Activated CD4-positive, alpha-beta T cell treated with anti-CD3 and anti-CD28 coated beads, Interleukin-2, amount 50 U/mL, for 1 hour (primary cell): ENCODE results near the gene CLCN7.

ENCODE experiments used
- DNase-seq: peaks from one replicate; pipeline ENCODE4 v3.0.0-alpha.2; 2020

Gene CLCN7, protein sequence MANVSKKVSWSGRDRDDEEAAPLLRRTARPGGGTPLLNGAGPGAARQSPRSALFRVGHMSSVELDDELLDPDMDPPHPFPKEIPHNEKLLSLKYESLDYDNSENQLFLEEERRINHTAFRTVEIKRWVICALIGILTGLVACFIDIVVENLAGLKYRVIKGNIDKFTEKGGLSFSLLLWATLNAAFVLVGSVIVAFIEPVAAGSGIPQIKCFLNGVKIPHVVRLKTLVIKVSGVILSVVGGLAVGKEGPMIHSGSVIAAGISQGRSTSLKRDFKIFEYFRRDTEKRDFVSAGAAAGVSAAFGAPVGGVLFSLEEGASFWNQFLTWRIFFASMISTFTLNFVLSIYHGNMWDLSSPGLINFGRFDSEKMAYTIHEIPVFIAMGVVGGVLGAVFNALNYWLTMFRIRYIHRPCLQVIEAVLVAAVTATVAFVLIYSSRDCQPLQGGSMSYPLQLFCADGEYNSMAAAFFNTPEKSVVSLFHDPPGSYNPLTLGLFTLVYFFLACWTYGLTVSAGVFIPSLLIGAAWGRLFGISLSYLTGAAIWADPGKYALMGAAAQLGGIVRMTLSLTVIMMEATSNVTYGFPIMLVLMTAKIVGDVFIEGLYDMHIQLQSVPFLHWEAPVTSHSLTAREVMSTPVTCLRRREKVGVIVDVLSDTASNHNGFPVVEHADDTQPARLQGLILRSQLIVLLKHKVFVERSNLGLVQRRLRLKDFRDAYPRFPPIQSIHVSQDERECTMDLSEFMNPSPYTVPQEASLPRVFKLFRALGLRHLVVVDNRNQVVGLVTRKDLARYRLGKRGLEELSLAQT

GRCh38 chr16:1474796-1475551 is at the start of gene CLCN7:
TSS of gene CLCN7 (minus strand) at chr16:1475028. CDS start at chr16:1474974, 54 bp downstream.
- DNase-seq: peak; percentile 80

- DNase-seq: no peak
Measured at GRCh38 chr16:1524366-1524765, 49.5 kb upstream of the CLCN7 start.

GRCh38 chr16:1523581-1524245 is 48.9 kb upstream of the CLCN7 start:
- DNase-seq: no peak

DNA sequence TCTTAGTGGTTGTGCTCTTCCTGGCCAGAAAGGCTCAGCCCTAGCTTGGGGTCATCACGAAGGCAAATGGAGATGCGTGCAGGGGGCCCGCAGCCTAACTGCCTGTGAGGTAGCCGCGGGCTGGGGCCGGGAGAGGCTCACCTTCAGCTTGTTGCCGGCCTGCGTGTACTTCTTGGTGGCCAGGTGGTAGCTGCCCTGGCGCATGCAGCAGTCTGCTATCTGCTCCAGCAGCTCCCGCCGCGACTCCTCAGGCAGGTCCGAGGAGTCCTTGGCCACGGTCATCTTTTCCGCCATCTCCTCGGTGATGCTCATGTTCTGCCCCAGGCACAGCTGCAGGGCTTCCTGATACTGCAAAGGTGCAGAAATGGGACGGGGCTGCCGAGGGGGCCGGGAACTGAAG is 45.6 kb upstream of the CLCN7 start:
- DNase-seq: no peak

GRCh38 chr16:1519831-1520230 is 45.0 kb upstream of the CLCN7 start:
- no peak for DNase-seq

- DNase-seq: no peak
Measured at GRCh38 chr16:1518626-1519135, 43.9 kb upstream of the CLCN7 start.

DNA sequence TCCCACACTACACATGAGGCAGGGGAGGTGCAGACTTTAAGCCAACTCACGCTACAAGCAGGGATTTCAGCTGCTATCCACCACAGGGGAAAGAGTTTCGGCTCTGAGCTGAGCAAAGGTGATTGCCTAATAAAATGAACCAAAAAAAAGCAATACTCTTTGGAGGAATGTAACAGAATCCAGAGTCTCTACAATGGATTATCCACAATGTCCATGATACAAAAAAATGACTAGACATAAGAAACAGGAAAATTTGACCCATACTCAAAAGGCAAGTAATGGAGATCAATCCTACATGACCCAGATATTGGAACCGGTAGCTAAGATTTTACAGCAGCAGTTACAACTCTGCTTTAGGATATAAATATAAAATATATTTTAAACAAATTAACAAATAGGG is 39.7 kb upstream of the CLCN7 start:
- DNase-seq: no peak

GRCh38 chr16:1512774-1513173 is 37.9 kb upstream of the CLCN7 start:
- no peak for DNase-seq

DNA sequence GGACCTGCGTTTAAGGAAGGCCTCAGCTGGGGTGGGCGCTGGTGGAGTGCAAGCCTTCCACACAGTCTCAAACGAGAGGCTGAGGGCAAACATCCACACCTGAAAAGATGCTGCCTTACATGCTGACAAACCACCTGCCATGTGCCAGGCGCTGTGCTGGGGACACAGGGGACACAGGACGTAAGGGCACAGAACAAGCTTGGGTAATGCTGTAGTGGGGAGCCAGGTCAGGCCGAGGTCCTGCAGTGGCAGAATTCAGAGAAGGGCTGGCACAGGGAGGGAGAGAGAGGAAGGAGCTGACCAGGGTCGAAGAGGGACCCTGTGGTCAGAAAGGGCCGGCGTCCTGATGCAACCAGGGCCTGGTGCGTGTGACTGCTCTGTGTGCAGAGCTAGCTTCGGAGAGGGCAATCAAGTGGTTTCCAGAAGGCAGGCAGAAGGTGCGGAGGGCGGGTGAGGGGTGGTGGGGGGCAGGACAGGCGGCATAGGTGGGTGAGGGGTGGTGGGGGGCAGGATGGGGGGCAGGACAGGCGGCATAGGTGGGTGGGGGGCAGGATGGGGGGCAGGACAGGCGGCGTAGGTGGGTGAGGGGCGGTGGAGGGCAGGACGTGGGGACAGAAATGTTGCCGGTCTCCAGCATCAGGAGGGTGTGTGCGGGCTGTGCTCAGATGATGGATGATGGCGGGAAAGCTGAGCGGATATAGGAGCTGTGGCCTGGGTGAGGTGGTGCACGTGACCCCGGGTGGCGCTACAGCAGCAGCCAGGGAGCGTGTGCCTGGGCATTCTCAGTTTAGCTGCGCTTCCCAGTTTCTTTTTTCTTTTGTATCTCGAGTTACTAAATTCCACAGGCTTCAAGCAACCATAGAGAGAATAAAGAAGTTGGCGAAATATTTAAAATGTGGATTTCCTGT is 37.1 kb upstream of the CLCN7 start:
- no peak for DNase-seq

GRCh38 chr16:1510941-1511351 is 36.1 kb upstream of the CLCN7 start:
- no peak for DNase-seq

- DNase-seq: no peak
Measured at GRCh38 chr16:1510272-1510671, 35.4 kb upstream of the CLCN7 start.

- DNase-seq: no peak
Measured at GRCh38 chr16:1509307-1510221, 34.7 kb upstream of the CLCN7 start.

DNA sequence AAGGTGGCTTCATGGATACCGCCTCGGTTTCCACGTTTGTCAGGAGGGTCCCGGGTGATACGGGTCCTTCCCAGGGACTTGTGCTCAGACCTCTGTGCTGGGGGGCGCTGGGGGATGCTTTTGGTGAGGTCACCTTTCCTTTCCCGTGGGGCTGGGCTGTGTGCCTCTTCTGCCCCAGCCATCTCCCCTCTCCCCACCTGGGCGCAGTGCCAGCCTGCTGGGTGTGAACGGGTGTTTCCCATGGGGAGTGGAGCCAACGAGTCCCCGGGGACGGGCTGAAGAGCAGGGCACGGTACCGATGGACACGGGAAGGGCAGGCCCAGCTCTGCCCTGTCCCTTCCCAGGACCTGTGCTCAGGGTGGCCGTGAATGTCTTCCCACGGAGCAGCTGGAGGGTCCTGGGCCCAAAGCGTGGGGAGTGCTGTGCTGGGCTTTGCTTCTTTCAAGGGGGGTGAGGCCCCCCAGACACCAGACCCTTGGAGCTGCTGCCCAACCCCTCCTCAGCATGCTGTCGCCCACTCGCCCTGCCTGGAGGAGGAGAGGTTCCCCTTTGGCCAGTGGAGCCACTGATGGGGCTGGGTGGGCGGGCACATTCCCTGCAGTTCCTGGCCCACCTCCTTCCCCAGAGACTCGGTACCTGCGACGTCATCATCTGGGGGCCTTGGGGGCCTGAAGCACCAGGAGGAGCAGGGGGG is 33.8 kb upstream of the CLCN7 start:
- no peak for DNase-seq

DNA sequence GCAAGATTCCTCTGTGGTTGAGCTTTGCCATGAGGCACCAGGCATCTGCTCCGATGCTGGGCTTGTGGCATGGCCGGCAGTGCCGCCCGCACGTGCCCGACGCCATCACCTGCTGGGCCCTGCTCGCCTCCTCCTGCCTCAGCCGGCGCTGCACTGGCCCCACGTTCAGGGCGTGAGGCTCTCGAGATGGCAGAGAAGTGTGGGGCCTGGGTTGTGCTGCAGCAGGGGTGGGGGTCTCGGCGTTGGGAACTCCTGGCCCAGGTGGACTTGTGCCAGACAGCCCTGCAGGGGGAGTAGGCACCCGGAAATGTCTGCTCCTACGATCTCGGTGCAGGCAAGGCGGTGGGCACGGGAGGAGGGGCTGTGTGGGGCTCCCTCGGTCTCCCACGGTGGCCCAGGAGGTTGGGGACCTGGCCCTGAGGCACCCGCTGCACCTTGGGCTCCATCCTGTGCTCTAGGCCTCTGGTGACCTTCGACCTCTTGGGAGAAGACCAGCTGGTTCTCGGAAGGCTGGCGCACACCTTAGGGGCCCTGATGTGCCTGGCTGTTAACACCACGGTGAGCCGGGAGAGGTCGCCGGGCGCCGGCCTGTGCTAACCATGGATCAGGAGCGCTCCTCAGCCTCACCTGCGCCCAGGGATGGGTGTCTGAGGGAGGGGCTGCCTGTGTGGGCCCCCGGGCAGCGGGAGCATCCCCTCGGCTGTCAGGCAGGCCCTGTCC is 31.8 kb upstream of the CLCN7 start:
- no peak for DNase-seq

GRCh38 chr16:1505912-1506311 is 31.1 kb upstream of the CLCN7 start:
- DNase-seq: no peak

GRCh38 chr16:1505073-1505844 is 30.4 kb upstream of the CLCN7 start:
- DNase-seq: no peak

GRCh38 chr16:1503110-1503955 is 28.5 kb upstream of the CLCN7 start:
- DNase-seq: no peak
